Measurements from ENCODE around the gene ACACA. TPM values are rescaled to one million over a fixed set of nuclear protein-coding genes. Genes with fewer than 3 reads are reported as not detected.

ACACA gene
- total and polyA plus RNA-seq, 2 donors (not counting 3 experiments of a cell fraction or from before 2014, with no cell fraction given), result 55.3 to 124 TPM

DNA sequence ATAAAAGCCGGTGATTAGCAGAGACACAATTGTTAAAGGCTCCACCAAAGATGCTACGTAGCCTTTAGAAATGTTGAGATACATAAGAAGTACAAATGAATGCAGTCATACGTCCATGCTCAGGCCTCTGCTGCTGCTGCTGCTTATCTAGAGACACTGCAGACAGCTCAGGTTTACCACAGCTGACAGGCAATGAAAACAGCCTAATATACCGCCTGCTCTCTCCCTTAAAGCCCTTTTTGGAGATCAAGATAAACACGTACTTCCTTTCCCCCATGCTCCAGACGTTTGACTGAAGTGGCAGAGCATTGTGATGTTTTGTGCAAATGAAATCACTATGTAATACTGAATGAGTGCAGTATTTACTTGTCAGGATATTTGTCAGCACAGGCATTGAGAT, 272.6 kb downstream of the ACACA start:
- H3K36me3 ChIP-seq (ENCODE audit: control insufficient read depth in 2 of 2, extremely low read depth in 1 of 2, insufficient read depth in 2 of 2, low read length in 2 of 2), result peaks cover 3 to 12% of the 10 kb centered on the region in 2 experiments
- POLR2A ChIA-PET, result no interaction called here
- H4K20me1 ChIP-seq (replicated peaks; ENCODE audit: control insufficient read depth, extremely low read depth, insufficient read depth, low read length), result peaks cover 2% of the 10 kb centered on the region
- DNase-seq (ENCODE audit: low read depth, low spot score) (no peak), FAIRE-seq (no peak)
- CTCF ChIA-PET, result interaction anchor here (0.8 kb wide), 1 partner anchor 106 kb away, joined by 3 read pairs; no protein-coding TSS in a partner anchor
- intact Hi-C loops (cut with micrococcal nuclease) (no loop called here), dilution Hi-C loops (cut with MboI; ENCODE audit: extremely low pct_ligation_motif_present, low sequenced_read_pairs) (no loop called here)
- no peak overlapping the region for H2AFZ ChIP-seq (ENCODE audit: low read depth, low read length)
- TF ChIP-seq FOS (IDR thresholded peaks at IDR 0.05; ENCODE audit: borderline replicate concordance, insufficient read depth, low read length) (no peak), JUN (IDR thresholded peaks at IDR 0.05; ENCODE audit: borderline replicate concordance, insufficient read depth, insufficient read length, low read depth) (no peak), POLR2AphosphoS5 (IDR thresholded peaks at IDR 0.05; ENCODE audit: insufficient read depth, low read depth, low read length) (no peak), EZH2 (IDR thresholded peaks at IDR 0.05; ENCODE audit: borderline replicate concordance, low read depth, low read length, severe bottlenecking) (no peak), MYC (IDR thresholded peaks at IDR 0.05; ENCODE audit: low read depth, low read length) (no peak), POLR2A (IDR thresholded peaks at IDR 0.05; ENCODE audit: low read depth, low read length) (no peak)
- TF ChIP-seq, protein P1, sequence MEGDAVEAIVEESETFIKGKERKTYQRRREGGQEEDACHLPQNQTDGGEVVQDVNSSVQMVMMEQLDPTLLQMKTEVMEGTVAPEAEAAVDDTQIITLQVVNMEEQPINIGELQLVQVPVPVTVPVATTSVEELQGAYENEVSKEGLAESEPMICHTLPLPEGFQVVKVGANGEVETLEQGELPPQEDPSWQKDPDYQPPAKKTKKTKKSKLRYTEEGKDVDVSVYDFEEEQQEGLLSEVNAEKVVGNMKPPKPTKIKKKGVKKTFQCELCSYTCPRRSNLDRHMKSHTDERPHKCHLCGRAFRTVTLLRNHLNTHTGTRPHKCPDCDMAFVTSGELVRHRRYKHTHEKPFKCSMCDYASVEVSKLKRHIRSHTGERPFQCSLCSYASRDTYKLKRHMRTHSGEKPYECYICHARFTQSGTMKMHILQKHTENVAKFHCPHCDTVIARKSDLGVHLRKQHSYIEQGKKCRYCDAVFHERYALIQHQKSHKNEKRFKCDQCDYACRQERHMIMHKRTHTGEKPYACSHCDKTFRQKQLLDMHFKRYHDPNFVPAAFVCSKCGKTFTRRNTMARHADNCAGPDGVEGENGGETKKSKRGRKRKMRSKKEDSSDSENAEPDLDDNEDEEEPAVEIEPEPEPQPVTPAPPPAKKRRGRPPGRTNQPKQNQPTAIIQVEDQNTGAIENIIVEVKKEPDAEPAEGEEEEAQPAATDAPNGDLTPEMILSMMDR (IDR thresholded peaks at IDR 0.05; ENCODE audit: extremely low read depth in 1 of 2, insufficient read depth in 1 of 2, low read depth in 1 of 2, low read length in 2 of 2), result no peak
- TF ChIP-seq, protein P2, sequence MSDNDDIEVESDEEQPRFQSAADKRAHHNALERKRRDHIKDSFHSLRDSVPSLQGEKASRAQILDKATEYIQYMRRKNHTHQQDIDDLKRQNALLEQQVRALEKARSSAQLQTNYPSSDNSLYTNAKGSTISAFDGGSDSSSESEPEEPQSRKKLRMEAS (IDR thresholded peaks at IDR 0.05; ENCODE audit: insufficient read depth, insufficient read length), result no peak
- no peaks in the 10 kb centered on the region for H3K9me3 ChIP-seq (replicated peaks; ENCODE audit: control insufficient read depth, insufficient read depth, low read length)
- no peak overlapping the region for H3K27ac ChIP-seq (ENCODE audit: insufficient read depth, low read depth, low read length)
- no peak overlapping the region for H3K9ac ChIP-seq (replicated peaks; ENCODE audit: extremely low read depth, insufficient read depth, low read length)
- no peak overlapping the region for H3K4me2 ChIP-seq (ENCODE audit: insufficient read depth, low read length)
- H3K9me1 ChIP-seq (replicated peaks; ENCODE audit: control insufficient read depth, extremely low read depth, insufficient read depth, low read length), result no peaks in the 10 kb centered on the region
- no peaks in the 10 kb centered on the region for H3K27me3 ChIP-seq (ENCODE audit: control insufficient read depth in 2 of 2, insufficient read depth in 2 of 2, low read length in 2 of 2)
- H3K4me3 ChIP-seq (replicated peaks in 1 of 3; ENCODE audit: insufficient read depth in 1 of 3, low read depth in 1 of 3, low read length in 3 of 3), result no peak overlapping the region
- no peaks in the 10 kb centered on the region for H3K79me2 ChIP-seq (ENCODE audit: control insufficient read depth, insufficient read depth, low read length)
- no TSS peak for BruUV-seq (replicated peaks)
- no peaks in the 10 kb centered on the region for H3K4me1 ChIP-seq (ENCODE audit: control insufficient read depth, extremely low read depth, insufficient read depth, low read length)

All from endothelial cell of umbilical vein (primary cell).